ENCODE measurements around the gene DACT2.

DNA sequence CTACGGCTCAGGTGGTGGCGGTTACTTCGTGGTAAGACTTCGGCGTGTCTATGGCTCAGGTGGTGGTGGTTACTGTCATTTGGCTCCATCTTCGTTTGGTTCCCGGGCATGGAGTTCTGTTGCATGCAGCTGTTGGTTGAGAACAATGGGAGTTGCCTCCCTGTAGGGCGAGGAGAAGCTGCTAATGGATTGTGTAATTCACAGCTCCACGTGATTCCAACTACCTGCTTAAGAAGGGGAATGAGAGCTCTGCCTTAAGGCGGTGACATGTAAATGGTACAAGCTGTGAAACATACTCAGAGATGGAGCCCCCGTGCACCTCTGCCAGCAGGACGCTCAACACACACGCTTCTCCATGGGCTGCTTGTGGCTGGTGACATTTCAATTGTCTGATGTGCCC lies 12.4 kb upstream of the DACT2 start:
- no peak for TF ChIP-seq POLR2AphosphoS5 (IDR thresholded peaks at IDR 0.05)
- TF ChIP-seq, protein P1, sequence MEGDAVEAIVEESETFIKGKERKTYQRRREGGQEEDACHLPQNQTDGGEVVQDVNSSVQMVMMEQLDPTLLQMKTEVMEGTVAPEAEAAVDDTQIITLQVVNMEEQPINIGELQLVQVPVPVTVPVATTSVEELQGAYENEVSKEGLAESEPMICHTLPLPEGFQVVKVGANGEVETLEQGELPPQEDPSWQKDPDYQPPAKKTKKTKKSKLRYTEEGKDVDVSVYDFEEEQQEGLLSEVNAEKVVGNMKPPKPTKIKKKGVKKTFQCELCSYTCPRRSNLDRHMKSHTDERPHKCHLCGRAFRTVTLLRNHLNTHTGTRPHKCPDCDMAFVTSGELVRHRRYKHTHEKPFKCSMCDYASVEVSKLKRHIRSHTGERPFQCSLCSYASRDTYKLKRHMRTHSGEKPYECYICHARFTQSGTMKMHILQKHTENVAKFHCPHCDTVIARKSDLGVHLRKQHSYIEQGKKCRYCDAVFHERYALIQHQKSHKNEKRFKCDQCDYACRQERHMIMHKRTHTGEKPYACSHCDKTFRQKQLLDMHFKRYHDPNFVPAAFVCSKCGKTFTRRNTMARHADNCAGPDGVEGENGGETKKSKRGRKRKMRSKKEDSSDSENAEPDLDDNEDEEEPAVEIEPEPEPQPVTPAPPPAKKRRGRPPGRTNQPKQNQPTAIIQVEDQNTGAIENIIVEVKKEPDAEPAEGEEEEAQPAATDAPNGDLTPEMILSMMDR (IDR thresholded peaks at IDR 0.05), result no peak
- TF ChIP-seq POLR2A (IDR thresholded peaks at IDR 0.05), result no peak
- TF ChIP-seq EP300 (IDR thresholded peaks at IDR 0.05), result no peak

All from suprapubic skin (tissue), 4 donors.